Esophagus squamous epithelium (tissue), 5 donors: ENCODE measurements around the gene SOX10. TPM values are rescaled to one million over a fixed set of nuclear protein-coding genes. Genes with fewer than 3 reads are reported as not detected.

Experiments
- DNase-seq: peaks from one replicate; lab custom pipeline; 2025; lab: John Stamatoyannopoulos, UW
- H3K27ac ChIP-seq, 4 donors: fragments of 200-600 bp; sonication (generic); one replicate each; pipeline ENCODE4 v1.5.1; 2016 to 2019; ENCODE audit warnings: mild to moderate bottlenecking in 1 of 4
- H3K27me3 ChIP-seq, 4 donors: fragments of 200-600 bp; sonication (generic); 1 replicate in 3 of 4; 2 replicates in 1 of 4; pipeline versions ENCODE4 v1.5.1 to v1.6.0; 2017 to 2021; ENCODE audit warnings: antibody characterized with exemption in 1 of 4
- H3K36me3 ChIP-seq, 3 donors: fragments of 200-600 bp; sonication (generic); one replicate each; pipeline ENCODE4 v1.5.1; 2016 to 2019
- H3K4me1 ChIP-seq, 3 donors: fragments of 200-600 bp; sonication (generic); one replicate each; pipeline ENCODE4 v1.5.1; 2017 to 2019
- H3K4me3 ChIP-seq, 4 donors: fragments of 200-600 bp; sonication (generic); 1 replicate in 3 of 4; 2 replicates in 1 of 4; pipeline ENCODE4 v1.5.1; 2016 to 2019; ENCODE audit warnings: mild to moderate bottlenecking in 2 of 4, moderate library complexity in 1 of 4
- H3K9me3 ChIP-seq, 3 donors: fragments of 200-600 bp; sonication (generic); one replicate each; pipeline ENCODE4 v1.5.1; 2016 to 2019
- POLR2A ChIP-seq, 4 donors: fragments of 450-650 bp; IDR thresholded peaks; one replicate each; pipeline ENCODE4 v1.6.1; 2017; ENCODE audit warnings: antibody characterized with exemption in 4 of 4, mild to moderate bottlenecking in 4 of 4, moderate library complexity in 3 of 4
- WGBS, 2 donors: methylation state at CpG; one replicate each; pipeline ENCODE4 v1.1.5; 2018; 5-methylcytosine and 5-hydroxymethylcytosine counted together
- intact Hi-C: fragments of 100-400 bp; cut with DNase I; formaldehyde crosslinking; loops from one replicate; pipeline ENCODE4 v1.15.0; 2022
- total RNA-seq, 4 donors: library from RNA; depleted of rRNA; stranded (reverse); fragments of >200 nt; gene quantifications; one replicate each; pipeline ENCODE4 v1.1.0, GENCODE V29; 2016
- TF ChIP-seq, protein P1 (sequence below), 6 experiments: fragments of 450-650 bp in 4 of 6; fragments of 200-600 bp in 2 of 6; sonication (generic) in 2 of 6; IDR thresholded peaks; one replicate each; pipeline ENCODE4 v1.5.1; 2016 to 2019; ENCODE audit warnings: antibody characterized with exemption in 6 of 6, mild to moderate bottlenecking in 4 of 6, moderate library complexity in 4 of 6
- donor health status: DM: yes; HTN: yes; CAD: no.

SOX10 gene
- total RNA-seq, 4 donors from 2014 or later: 0.44 to 1.7 (median 1.5) TPM; not detected in 1

DNA sequence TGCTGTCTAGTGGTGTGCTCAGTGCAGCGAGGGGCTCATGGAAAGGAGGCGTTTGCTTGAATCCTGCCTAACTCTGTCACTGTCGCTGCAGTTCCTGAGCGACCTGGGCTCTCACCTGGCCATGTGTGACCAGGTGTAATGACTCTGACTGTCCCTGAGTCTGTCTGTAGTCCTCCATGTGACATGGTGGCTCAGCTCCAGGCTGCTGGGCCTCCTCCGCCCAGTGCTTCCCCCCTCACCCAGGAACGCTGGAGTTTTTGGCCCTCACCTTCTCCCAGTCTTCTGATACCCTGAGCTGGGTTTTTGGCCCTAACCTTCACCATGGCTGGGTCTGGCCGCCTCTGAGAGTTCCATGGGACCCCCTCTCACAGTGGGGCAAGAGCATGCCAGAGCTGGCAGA lies 58.0 kb downstream of the SOX10 start:
- 85% methylated on average over 4 of the region's 7 CpGs; no CpG with 5 or more reads in 1 of the 2 donors for WGBS, 2 donors

DNA sequence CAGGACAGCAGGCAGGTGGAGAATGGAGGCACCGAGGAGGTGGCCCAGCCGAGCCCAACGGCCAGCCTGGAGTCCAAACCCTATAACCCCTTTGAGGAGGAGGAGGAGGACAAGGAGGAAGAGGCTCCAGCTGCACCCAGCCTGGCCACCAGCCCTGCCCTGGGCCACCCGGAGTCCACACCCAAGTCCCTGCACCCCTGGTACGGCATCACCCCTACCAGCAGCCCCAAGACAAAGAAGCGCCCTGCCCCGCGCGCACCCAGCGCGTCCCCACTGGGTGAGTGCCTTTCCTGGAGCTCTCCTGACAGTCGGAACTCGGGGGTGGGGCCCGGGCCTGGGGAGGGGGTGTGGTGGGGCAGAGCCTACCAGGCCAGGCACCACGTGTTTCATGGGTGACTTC lies 58.6 kb downstream of the SOX10 start:
- TF ChIP-seq, protein P1, sequence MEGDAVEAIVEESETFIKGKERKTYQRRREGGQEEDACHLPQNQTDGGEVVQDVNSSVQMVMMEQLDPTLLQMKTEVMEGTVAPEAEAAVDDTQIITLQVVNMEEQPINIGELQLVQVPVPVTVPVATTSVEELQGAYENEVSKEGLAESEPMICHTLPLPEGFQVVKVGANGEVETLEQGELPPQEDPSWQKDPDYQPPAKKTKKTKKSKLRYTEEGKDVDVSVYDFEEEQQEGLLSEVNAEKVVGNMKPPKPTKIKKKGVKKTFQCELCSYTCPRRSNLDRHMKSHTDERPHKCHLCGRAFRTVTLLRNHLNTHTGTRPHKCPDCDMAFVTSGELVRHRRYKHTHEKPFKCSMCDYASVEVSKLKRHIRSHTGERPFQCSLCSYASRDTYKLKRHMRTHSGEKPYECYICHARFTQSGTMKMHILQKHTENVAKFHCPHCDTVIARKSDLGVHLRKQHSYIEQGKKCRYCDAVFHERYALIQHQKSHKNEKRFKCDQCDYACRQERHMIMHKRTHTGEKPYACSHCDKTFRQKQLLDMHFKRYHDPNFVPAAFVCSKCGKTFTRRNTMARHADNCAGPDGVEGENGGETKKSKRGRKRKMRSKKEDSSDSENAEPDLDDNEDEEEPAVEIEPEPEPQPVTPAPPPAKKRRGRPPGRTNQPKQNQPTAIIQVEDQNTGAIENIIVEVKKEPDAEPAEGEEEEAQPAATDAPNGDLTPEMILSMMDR (IDR thresholded peaks at IDR 0.05): no peak
- TF ChIP-seq POLR2A (IDR thresholded peaks at IDR 0.05): no peak
- Histone ChIP-seq H3K36me3 (peaks cover 64 to 99% (median 71%) of the 10 kb centered on the region in 3 donors), H3K27me3 (no peaks in the 10 kb centered on the region), H3K4me3 (no peak overlapping the region), H3K27ac (peak overlapping the region in 1 of 4 donors; percentile 34), H3K4me1 (peaks cover 7 to 35% (median 8%) of the 10 kb centered on the region in 3 donors), H3K9me3 (no peaks in the 10 kb centered on the region)
- intact Hi-C loops: no loop called here
- 80% methylated on average over 1 of the region's 15 CpGs; no CpG with 5 or more reads in 1 of the 2 donors for WGBS, 2 donors
- no peak for DNase-seq

More for the DNA sequence above, 58.0 kb downstream of the SOX10 start:
- H3K36me3 ChIP-seq: peaks cover 64 to 99% (median 71%) of the 10 kb centered on the region in 3 donors
- H3K9me3 ChIP-seq: no peaks in the 10 kb centered on the region
- H3K4me1 ChIP-seq: peaks cover 8 to 41% (median 9%) of the 10 kb centered on the region in 3 donors
- no peaks in the 10 kb centered on the region for H3K27me3 ChIP-seq
- TF ChIP-seq, protein P1 (IDR thresholded peaks at IDR 0.05): no peak
- no peak for TF ChIP-seq POLR2A (IDR thresholded peaks at IDR 0.05)
- H3K27ac ChIP-seq: peak overlapping the region in 1 of 4 donors; percentile 34
- DNase-seq: no peak
- intact Hi-C loops: no loop called here
- no peak overlapping the region for H3K4me3 ChIP-seq

DNA sequence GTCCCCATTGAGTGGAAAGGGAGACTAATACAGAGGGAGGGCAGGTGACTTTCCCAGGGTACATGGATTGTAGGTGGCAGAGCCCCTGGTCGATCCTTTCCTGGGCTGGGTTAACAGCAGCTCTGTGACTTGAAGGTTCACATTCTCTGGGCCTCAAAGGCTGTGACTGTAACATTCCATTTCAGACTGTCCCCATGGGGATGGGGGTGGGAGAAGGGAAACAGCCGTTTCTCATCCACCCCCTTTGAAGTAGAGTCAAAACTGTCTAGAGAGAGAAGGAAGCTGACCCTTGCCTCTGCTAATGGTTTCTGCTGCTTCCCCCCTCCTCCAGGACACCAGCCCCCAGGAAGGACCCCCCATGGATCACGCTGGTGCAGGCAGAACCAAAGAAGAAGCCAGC lies 59.0 kb downstream of the SOX10 start:
- 63% methylated on average over 2 of the region's 3 CpGs for WGBS, 2 donors
- DNase-seq: no peak
- peaks cover 3 to 31% (median 8%) of the 10 kb centered on the region in 3 donors for H3K4me1 ChIP-seq
- H3K36me3 ChIP-seq: peaks cover 64 to 99% (median 71%) of the 10 kb centered on the region in 3 donors
- H3K27me3 ChIP-seq: no peaks in the 10 kb centered on the region
- H3K27ac ChIP-seq: peak overlapping the region in 1 of 4 donors; percentile 10
- intact Hi-C loops: no loop called here
- TF ChIP-seq POLR2A (IDR thresholded peaks at IDR 0.05): no peak
- TF ChIP-seq, protein P1 (IDR thresholded peaks at IDR 0.05): no peak
- H3K9me3 ChIP-seq: no peaks in the 10 kb centered on the region
- H3K4me3 ChIP-seq: no peak overlapping the region

DNA sequence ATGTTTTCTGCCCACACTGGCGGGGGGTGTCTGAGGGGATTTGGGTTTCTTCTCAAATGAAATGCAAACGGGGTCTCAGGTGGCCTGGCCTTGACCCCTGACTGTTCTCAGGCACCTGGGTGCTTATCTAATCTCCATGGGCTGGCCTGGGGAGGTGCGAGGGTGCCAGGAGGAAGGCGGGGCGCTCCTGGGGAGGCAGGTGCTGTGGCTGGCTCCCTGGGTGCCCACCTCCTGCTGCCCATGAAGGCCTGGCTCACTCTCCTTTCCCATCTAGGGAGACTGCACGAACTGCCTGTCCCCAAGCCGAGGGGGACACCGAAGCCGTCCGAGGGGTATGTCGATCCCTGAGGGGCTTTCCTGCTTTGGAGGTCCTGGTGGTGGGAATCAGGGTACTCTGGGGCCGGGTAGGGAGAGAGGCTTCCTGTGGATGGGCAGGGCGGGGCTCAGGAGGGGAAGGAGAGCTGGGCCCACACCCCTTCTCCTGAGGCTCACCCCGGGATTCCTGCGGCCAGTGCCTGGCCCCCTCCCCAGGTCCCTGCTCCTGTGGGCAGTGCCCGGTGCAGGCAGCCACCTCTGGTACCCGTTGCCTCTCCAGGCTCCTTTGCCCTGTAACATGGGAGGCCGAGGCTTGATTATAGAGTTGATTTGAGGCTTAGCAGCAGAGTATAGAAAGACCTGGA lies 59.8 kb downstream of the SOX10 start:
- intact Hi-C loops: no loop called here
- TF ChIP-seq, protein P1 (IDR thresholded peaks at IDR 0.05): no peak
- TF ChIP-seq POLR2A (IDR thresholded peaks at IDR 0.05): no peak
- Histone ChIP-seq H3K27ac (peak overlapping the region in 2 of 4 donors; percentile 10 to 20), H3K27me3 (no peaks in the 10 kb centered on the region), H3K9me3 (no peaks in the 10 kb centered on the region), H3K4me1 (peaks cover 0 to 23% (median 6%) of the 10 kb centered on the region in 3 donors), H3K4me3 (no peak overlapping the region), H3K36me3 (peaks cover 64 to 99% (median 67%) of the 10 kb centered on the region in 3 donors)
- no peak for DNase-seq
- 80 to 87% methylated on average over 2 to 6 of the region's 18 CpGs for WGBS, 2 donors

DNA sequence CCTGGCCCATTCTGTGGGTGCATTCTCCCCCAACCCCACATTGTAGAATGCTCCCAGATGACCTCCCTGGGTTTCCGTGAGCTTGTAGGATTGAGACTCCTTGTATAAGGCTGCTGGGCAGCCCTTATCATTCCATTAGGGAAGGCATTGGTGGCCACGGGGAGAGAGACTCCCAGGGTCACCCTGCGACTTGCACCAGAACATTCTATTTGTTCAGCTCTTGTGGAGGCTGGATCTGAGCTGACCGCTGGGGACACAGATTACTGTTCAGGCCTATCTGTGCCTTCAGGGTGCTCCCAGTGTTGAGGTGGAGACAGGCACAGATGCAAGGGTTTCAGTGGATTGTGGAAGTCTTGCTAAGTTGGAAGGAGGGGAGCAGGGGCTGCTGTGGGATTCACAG lies 60.4 kb downstream of the SOX10 start:
- Histone ChIP-seq H3K4me1 (peaks cover 0 to 17% (median 0%) of the 10 kb centered on the region in 3 donors), H3K27ac (no peak overlapping the region), H3K9me3 (no peaks in the 10 kb centered on the region), H3K4me3 (no peak overlapping the region), H3K27me3 (no peaks in the 10 kb centered on the region), H3K36me3 (peaks cover 62 to 99% (median 68%) of the 10 kb centered on the region in 3 donors)
- intact Hi-C loops: no loop called here
- DNase-seq: no peak
- WGBS, 2 donors: 100% methylated on average over 1 of the region's 4 CpGs; no CpG with 5 or more reads in 1 of the 2 donors
- TF ChIP-seq, protein P1 (IDR thresholded peaks at IDR 0.05): no peak
- no peak for TF ChIP-seq POLR2A (IDR thresholded peaks at IDR 0.05)
